Activated CD4-positive, alpha-beta T cell treated with anti-CD3 and anti-CD28 coated beads for 1 hour (primary cell): Measurements from ENCODE around the gene NDUFA7.
"Not testable (repeated sequence)": the region's sequence is repeated elsewhere in the genome, so short reads cannot be mapped to it uniquely, and the experiment has no call there.

Experiments used
- DNase-seq: peaks from one replicate; pipeline ENCODE4 v3.0.0-alpha.2; 2020

NDUFA7 gene

GRCh38 chr19:8341504-8341903 lies 20.3 kb upstream of the NDUFA7 start:
- not testable (repeated sequence) for DNase-seq

DNA sequence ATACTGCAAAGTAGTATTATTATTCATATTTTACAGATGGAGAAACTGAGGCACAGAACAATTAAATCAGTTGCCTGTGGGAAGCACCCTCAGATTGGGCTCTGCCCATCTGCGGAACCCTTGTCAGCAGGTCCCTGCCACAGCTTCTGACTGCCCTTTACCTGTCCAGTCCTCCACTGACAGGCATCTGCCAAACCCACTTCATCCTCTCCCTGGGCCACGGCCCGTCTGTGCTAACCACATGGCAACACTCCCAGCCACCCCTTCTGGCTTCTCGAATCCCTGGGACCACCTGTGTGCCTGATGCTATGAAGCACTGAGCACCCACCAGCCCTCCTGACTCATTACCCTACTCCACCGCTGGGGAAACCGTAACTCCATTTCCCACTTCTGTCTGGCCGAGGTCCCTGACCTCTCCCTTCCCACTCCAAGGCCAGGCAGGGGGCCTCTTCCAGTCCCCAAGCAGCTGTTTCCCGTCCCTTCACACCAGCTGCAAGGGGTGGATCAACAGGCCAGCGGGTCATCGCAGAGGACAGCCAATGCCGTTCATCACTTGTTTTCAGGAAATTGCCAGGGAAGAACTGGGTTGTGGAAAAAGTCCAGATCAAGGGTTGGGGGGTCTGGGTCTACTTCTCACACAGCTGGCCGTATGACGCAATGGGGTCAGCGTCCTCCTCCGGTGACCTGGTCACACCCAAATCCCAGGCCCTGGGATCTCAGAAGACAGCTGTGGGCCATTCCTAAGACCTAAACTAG lies 19.3 kb upstream of the NDUFA7 start:
- no peak for DNase-seq

- no peak for DNase-seq
Observed at GRCh38 chr19:8338835-8339234, 17.7 kb upstream of the NDUFA7 start.

GRCh38 chr19:8337728-8338127 lies 16.6 kb upstream of the NDUFA7 start:
- no peak for DNase-seq

DNA sequence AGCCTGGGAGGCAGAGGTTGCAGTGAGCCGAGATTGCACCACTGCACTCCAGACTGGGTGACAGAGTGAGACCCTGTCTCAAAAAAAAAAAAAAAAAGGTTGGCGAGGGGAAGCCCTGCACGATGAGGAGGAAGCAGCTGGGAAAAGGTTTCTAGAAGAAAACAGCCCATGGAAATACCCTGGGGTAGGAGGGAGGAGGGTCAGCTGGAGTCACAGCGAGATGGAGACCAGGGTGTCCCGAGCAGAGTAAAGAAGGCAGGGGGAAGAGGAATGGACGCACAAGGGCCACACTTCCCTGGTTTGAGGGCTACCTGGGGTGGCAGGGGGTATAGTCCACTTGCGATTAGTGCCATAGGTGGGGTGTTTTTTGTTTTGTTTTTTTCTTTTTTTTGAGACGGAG lies 15.5 kb upstream of the NDUFA7 start:
- no peak for DNase-seq

- no peak for DNase-seq
Observed at GRCh38 chr19:8336072-8336569, 14.9 kb upstream of the NDUFA7 start.

DNA sequence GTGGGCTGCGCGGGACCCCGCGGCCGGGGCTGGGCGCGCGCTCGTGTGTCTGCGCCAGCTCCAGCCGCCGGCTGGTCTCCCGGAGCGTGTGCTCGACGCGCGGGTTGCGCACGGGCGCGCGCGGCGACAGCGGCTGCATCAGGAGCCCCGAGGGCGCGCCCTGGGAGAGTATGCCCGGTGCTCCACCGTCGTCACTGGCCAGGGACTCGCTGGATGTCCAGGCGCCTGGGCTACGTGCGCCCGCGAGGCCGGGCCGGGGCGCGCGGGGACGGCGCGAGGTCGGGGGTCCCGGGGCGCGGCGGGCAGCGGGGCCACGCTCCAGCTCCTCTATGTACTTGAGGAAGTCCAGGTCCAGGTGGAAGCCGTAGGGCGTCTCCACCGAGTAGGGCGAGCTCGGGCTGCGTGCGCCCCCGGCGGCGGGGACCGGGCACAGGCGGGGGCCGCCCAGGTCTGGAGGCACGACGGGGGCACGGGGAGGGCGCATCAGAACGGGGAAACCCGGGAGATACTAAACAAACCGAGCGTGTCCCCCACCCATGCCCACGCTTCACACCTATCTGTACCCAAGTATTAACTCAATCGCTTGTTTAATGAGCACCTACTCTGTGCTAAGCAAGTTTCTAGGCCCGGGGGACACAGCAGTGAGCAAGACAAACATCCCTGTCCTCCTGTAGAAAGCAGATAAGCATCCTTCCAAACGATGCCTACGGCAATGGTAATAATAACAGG lies 14.3 kb upstream of the NDUFA7 start:
- DNase-seq = no peak

GRCh38 chr19:8334458-8335342 lies 13.5 kb upstream of the NDUFA7 start:
- no peak for DNase-seq

DNA sequence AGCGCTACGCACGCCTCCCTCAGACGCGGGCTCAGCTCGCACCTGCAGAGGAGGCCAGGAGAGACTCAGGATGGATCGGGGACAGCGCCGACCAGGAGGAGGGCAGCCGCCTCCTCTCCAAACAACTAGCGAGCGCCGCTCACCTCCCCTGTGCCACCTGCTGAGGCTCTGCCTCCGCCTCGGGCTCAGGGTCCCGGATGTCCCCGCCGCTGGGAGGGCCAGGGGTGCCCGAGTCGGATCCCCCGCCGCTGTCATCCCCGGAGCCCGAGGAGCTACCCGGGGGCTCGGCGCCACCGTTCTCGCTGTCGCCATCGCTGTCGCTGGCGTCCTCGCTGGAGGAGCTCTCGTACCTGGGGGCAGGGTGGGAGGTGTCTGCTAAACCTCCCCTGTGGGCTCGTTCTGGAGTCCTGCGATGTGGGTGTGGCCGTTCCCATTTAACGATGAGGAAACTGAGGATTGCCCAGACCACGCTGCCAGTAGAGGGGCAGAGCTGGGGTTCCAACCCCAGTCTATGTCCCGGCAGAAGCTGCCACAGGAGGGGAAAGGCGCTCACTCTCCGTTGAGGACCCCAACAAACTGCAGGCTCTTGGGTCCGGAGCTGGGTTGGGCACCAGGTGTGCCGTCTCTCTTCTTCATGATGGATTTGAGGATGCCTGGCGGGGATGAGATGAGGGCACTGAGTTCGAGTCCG lies 12.7 kb upstream of the NDUFA7 start:
- no peak for DNase-seq

DNA sequence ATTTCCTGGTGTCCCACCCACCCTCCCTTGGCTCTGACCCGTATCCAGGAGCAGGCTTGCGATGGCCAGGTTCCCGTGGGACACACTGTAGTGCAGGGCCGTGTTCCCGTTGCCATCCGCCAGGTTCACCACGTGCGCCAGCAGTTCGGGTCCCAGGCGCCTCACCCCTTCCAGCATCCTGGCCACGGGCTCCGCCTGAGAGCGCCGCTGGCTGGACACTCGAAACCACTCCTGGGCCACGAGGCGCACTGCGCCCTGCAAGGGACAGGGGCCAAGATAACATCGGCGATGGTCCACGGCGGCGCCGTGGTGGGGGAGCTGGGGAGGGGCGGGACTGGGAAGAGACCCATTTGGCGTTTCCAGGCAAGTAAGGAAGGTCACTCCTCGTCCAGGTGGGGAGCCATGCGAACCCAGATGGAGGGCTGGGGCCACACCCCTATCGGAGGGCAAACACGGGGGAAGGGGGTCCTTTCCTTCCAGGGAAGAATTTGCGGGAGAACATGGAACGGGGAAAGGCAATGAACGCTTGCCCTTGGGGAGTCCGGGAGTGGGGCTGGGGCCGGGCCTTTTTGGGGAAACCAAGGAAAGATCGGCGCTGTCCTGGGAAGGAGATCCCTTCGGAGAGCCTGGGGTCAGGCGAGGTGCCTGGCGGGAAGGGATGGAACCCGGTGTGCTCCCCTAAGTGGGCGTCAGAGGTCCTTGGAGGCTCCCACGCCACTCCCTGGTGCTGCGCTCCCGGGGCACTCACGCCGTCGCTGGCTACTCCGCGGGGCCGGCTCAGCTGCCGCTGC lies 12.0 kb upstream of the NDUFA7 start:
- DNase-seq = no peak

DNA sequence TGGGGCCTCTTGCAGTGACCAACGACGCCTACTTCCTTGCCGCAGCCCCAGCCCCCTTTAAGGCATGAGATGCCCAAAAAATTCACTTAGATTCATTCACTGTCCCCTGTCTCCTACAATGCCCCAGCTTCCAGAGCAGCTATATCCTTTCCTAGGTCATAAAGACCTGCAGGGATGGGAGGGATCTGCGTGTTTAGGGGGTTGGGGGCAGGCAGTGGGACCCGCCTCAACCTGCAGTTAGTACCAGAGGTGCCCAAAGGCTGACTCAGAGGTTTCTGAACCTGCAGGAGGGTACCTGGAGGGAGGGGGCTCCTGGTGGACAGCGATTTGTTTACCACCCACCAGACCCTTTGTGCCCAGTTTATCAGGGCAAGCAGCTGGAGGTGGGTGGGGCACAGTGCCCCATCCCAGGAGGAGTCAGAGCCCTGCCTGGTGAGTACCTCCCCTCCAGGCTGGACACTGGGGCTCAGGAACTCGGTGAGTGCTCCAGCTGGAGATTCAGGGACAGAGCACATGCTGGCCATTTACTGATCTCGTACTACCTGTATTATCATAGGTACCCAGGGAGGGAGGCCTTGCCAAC lies 10.2 kb upstream of the NDUFA7 start:
- DNase-seq = no peak

DNA sequence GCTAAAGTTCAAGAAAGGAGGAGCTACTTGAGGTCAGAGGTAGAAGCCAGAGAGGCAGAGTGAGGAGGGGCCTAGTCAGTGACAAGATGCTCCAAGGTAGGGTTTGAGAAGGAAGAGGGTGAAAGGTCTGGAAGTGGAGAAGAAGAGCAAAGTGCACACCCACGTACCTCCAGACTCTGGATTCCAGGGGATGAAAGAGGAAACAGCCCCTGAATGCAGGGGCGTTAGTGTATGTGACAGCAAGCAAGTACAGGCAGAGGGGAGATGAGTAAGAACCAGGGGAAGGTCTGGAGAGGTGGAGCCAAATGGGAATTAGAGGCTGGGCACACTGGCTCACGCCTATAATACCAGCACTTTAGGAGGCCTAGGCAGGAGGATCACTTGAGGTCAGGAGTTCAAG lies 8.8 kb upstream of the NDUFA7 start:
- no peak for DNase-seq

- no peak for DNase-seq
Observed at GRCh38 chr19:8325454-8325853, 4.3 kb upstream of the NDUFA7 start.

DNA sequence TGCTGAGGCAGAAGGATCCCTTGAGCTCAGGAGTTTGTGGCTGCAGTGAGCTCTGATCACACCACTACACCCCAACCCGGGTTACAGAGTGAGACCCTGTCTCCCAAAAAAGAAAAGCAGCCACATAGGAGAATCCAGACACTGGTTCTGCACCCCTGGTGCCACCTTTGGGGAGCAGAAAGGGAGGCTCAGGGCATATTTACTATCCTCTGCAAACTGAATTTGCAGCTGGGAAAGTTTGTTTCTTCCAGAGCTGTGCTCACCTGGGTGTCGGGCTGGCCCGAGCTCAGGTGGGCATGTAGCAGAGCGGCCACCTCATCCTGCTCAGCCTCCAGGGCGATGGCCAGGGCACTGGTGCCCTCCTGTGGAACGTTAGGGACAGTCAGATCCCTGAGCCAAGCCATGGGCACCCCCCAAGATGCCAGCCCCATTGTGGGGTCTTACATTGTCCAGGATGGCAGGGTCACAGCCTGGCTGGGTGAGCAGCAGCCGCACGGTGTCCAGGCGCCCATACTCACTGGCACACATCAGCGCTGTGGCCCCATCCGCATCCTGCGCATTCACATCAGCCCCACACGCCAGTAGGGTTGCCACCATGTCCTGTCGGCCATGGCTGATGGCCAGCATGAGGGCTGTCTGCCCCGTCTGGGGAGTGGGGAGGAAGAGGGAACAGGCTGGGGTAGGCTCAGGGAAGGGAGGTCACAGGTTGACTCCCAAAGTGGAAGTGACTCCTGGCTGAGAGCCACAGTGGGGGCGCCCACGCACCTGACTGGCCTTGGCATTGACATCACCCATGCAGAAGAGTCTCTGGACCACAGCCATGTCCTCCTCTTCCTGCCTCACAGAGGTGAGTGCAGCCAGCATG lies 3.2 kb upstream of the NDUFA7 start:
- DNase-seq = no peak

DNA sequence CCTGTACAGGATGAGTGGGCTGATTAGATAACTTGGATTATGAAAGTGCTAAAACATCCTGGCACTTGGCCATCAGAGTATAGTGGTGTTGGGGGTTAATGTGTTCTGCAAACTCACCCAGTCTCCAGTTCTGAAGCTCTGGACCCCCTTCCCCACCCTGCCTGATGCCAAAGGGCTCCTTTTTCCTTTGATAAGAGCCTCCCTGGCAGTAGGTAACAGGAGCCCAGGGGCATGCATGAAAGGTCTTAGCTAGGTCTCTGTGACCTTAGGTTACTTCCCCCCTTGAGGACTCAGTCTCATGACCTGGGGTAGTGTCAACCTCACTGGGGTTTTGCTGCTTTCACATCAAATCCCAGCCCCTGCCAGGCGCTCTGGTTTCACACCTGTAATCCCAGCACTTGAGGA lies 2.6 kb upstream of the NDUFA7 start:
- no peak for DNase-seq

- DNase-seq = no peak
Observed at GRCh38 chr19:8322638-8322997, 1.4 kb upstream of the NDUFA7 start.

DNA sequence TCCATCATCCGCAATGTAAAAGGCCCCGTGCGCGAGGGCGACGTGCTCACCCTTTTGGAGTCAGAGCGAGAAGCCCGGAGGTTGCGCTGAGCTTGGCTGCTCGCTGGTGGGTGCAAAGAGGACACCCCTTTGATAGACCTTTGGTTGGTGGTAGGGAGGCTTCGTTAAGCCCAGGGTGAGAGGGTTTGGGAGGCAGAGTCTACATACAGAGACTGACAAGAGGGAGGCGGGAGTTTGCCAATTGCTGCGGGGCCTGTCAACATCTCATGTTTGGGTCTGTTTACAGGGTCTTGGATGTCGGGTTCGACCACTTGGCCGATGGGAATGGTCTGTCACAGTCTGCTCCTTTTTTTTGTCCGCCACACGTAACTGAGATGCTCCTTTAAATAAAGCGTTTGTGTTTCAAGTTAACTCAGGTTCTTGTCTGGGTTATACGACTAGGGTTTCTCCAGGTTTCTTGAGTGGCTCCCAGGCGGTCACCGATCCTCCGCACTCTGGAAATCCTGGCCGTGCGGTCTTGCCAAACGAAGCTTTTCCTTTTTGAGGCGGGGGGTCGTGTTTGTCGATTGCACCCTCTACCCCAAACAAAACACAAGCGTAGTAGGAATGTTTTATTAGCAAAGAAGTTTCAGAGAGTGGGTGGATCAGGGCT lies 937 bp upstream of the NDUFA7 start:
- no peak for DNase-seq

DNA sequence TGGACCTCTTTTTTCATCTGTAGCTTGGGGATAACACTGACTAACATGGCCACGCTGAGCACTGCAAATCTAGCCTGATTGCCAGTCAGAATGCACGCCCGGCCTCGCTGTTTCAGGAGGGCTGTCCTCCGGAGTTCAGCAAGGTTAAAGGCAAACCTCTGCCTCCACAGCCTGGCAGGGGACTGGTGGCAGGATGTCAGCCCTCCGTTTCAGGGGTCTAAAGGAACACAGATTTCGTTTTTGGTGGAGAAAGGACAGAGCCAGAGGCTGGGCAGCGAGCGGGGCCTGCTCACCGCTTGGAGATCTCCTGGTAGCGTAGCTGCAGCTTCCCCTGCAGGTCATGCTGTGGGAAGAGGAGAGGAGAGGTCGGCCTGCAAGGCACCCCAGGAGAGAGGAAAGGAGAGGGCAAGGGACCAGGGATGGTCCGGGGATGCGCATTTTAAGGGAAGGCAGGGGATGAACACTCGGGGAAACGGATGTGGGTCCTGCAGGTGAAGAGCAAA lies 560 bp downstream of the NDUFA7 start:
- DNase-seq = no peak

DNA sequence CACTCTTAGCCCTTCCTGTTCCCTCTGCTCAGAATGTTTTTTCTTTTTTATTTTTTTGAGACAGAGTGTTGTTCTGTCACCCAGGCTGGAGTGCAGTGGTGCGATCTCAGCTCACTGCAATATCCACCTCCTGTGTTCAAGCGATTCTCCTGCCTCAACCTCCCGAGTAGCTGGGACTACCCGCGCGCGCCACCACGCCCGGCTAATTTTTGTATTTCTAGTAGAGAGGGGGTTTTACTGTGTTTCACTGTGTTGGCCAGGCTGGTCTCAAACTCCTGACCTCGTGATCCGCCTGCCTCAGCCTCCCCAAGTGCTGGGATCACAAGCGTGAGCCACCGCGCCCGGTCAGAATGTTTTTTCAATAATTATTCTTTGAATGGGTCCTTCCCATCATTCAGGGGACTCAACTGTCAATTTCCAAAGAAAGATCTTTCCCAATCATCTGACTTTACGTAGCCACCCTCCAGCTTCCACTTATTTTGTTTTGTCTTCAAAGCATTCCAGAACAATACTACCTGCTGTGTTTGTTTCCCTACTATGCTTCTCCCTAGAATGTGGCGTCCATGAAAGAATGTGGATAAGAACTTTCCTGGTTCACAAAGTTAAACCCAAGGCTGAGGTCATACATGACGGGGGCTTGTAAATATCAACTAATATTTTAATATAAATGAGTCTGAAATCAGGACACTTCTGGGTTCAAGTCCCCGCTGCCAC lies 1.2 kb downstream of the NDUFA7 start:
- DNase-seq = no peak
